HG02852 (cell line): ENCODE data around the gene C1orf52.

Experiments used
- ATAC-seq: cut with Tn5 transposase; IDR thresholded peaks from one replicate; pipeline ENCODE4 v1.9.1; 2021; ENCODE audit warnings: mild to moderate bottlenecking, moderate library complexity; ENCODE audit not compliant: unreplicated experiment

The C1orf52 gene

GRCh38 chr1:85200463-85201339 is 58.8 kb downstream of the C1orf52 start, which contains the start of gene SYDE2:
TSS of gene SYDE2 (minus strand) at chr1:85201016. CDS start at chr1:85200996, 20 bp downstream.
- peak; percentile 80 for ATAC-seq
